ENCODE results near the gene TMED4.
"Not testable (repeated sequence)": the region's sequence is repeated elsewhere in the genome, so short reads cannot be mapped to it uniquely, and the experiment has no call there.

TMED4 gene

GRCh38 chr7:44607141-44608068 lies 25.4 kb upstream of the TMED4 start:
- no peak for DNase-seq

- DNase-seq: peak; percentile 97
These were observed 24.5 kb upstream of the TMED4 start, which contains the start of gene OGDH for GRCh38 chr7:44606341-44607140. TSS of gene OGDH (plus strand) at chr7:44606627. CDS start at chr7:44624344, 17,717 bp downstream.

- DNase-seq: no peak
These were observed 22.9 kb upstream of the TMED4 start for GRCh38 chr7:44604941-44605340.

- no peak for DNase-seq
These were observed 21.2 kb upstream of the TMED4 start for GRCh38 chr7:44603193-44603592.

GRCh38 chr7:44602576-44602910 lies 20.5 kb upstream of the TMED4 start:
- DNase-seq: no peak

GRCh38 chr7:44599222-44599621 lies 17.2 kb upstream of the TMED4 start:
- DNase-seq: no peak

GRCh38 chr7:44597181-44597580 lies 15.2 kb upstream of the TMED4 start:
- DNase-seq: not testable (repeated sequence)

GRCh38 chr7:44595934-44596635 lies 14.1 kb upstream of the TMED4 start:
- DNase-seq: no peak

- no peak for DNase-seq
These were observed 8.9 kb upstream of the TMED4 start for GRCh38 chr7:44590910-44591309.

- peak; percentile 79 for DNase-seq
These were observed 6.0 kb upstream of the TMED4 start for GRCh38 chr7:44587843-44588711.

GRCh38 chr7:44583146-44583865 lies 1.3 kb upstream of the TMED4 start:
- no peak for DNase-seq

- no peak for DNase-seq
These were observed 819 bp downstream of the TMED4 start for GRCh38 chr7:44580945-44581878.

GRCh38 chr7:44576228-44576627 lies 5.8 kb downstream of the TMED4 start:
- DNase-seq: no peak

GRCh38 chr7:44575054-44575453 lies 7.0 kb downstream of the TMED4 start:
- DNase-seq: no peak

GRCh38 chr7:44574287-44574872 lies 7.7 kb downstream of the TMED4 start:
- no peak for DNase-seq

GRCh38 chr7:44573464-44574286 lies 8.4 kb downstream of the TMED4 start, which contains the start of gene DDX56:
TSS of gene DDX56 (minus strand) at chr7:44573908. CDS start at chr7:44573895, 13 bp downstream.
- DNase-seq: peak; percentile 93

- no peak for DNase-seq
These were observed 9.3 kb downstream of the TMED4 start for GRCh38 chr7:44572771-44573170.

- DNase-seq: no peak
These were observed 12.1 kb downstream of the TMED4 start for GRCh38 chr7:44569959-44570358.

All from NCI-H1694 treated with DMSO at 0.1 percent for 48 hours (cell line).